Measurements from ENCODE around the gene FAM3A.
"Not testable (repeated sequence)": the region's sequence is repeated elsewhere in the genome, so short reads cannot be mapped to it uniquely, and the experiment has no call there.

Gene FAM3A

DNA sequence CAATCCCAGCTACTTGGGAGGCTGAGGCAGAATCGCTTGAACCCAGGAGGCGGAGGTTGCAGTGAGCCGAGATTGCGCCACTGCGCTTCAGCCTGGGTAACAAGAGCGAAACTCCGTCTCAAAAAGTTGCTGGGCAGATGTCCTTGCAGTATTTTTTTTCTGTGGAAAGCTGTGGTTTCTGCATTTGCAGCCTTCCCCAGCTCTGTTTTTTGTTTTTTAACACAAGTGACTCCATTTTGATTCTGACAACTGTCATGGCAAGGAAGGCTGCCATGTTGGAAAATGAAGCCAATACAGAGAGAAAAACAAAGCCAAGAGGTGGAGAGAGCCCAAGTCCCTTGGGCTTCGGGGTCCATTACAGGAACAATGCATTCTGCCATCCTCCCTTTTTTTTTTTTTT is 13.9 kb downstream of the FAM3A start:
- no peak for DNase-seq

DNA sequence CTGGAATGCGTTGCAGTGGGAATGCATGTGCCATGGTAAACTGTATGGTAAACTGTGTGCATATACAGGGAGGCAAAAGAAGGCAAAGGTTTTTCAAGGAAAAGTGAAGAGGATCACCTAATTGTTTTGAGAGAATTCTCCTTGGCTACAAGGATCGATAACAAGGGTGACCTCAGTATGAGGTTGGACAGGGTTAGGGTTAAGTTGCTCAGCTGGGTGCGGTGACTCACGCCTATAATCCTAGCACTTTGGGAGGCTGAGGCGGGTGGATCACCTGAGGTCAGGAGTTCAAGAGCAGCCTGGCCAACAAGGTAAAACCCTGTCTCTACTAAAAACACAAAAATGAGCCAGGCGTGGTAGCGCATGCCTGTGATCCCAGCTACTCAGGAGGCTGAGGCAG is 14.6 kb downstream of the FAM3A start:
- not testable (repeated sequence) for DNase-seq

DNA sequence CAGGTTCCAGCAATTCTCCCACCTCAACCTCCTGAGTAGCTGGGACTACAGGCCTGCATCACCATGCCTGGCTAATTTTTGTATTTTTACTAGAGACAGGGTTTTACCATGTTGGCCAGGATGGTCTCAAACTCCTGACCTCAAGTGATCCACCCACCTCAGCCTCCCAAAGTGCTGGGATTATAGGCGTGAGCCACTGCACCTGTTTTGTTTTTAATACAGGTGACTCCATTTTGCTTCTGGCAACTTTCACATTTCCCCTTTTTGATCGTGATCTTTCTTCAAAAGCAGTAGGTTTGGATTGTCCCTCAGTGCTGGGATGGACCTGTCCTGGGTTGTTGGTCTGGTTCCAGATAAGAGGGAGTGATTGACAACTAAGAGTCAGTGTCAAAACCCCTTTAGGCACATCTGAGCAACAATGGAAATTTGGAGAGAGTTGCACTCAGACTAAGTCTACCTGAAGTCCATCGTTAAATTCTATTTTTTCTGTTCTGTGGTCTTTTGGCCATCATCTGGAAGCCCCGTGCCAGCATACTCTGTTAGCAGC is 19.4 kb downstream of the FAM3A start:
- DNase-seq, result not testable (repeated sequence)

DNA sequence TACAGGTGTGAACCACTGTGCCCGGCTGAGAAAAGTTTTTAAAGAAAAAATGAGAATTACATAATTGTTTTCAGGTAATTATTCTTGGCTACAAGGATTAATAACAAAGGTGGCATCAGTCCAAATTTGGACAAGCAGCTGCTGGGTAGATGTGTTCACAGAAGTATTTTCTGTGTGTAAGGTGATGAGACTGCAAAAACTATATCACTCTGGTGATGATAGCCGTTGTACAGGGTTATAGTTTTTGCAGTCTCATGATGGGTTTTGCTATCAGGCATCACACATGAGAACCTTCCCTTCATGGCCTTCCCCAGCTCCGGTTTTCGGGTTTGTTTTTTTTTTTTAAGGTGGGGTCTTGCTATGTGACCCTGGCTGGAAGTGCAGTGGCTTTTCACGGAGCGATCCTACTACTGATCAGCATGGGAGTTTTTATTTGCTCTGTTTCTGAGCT is 20.5 kb downstream of the FAM3A start:
- DNase-seq, result no peak

DNA sequence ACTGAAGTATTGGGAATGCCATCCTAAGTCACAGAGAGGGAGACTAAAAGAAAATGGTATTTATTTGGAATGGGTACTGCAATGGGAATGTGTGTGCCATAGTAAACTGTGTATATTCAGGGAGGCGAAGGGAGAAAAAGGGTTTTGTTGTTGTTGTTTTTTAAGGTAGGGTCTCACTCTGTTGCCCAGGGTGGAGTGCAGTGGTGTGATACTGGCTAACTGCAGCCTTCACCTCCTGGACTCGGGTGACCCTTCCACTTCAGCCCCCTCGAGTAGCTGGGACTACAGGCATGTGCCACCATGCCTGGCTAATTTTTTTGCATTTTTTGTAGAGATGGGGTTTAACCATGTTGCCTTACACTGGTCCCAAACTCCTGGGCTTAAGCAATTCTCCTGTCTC is 21.3 kb downstream of the FAM3A start:
- no peak for DNase-seq

DNA sequence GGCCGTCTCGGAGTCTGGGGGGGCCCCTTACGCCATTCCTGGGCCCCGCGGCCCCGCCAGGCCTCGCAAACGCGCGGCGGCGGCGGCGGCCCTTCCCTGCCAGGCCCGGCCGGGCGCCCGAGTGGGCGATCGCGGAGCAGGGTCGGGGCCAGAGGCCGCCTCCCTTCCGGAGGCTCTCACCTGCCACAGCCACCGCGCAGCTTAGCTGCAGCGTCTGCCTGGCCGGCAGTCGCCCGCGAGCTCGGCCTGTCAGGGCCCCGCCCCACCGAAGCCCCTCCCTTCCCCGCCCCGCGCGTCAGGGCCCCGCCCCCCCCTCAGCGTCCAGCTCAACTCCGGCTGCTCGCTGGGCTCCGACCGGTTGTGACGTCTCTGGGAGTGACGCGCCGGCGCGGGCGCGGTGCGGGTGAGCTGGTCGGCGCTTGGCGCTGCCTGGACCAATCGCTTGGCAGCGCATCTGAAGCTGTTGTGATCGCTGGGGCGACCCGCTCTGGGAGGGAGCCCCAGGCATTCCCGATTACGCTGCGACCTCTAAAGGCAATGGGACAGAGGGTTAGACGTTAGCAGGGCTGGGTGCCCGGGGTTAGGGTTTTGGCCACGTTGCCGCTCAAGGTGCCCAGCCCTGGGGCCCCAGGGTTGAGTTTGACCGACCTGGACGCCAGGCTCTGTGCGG is 25.5 kb downstream of the FAM3A start, which contains the start of gene SLC10A3:
Gene SLC10A3, minus strand, starts transcription at position 216 of the 670 bp plus-strand sequence. CDS start 1,689 bp downstream, outside the sequence.
- DNase-seq, result peak; percentile 71

DNA sequence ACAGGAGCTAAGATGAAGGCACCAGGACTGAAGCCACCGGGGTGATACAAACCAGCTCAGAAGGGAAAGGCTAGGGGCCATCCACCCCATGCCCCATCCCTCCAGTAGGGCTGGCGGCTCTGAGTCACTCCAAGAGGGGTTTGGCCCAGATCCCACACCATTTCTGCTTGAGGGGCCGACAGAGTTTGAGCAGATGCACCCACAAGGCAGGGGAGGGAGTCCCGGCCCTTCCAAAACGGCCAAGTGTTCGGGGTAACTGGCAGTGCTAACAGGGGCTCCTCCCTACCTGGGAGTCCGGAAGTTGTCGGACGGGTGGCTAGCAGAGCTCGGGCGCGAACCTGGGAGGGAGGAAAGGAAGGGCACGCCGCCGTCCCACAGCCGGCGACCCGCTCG is 26.0 kb downstream of the FAM3A start:
- no peak for DNase-seq

DNA sequence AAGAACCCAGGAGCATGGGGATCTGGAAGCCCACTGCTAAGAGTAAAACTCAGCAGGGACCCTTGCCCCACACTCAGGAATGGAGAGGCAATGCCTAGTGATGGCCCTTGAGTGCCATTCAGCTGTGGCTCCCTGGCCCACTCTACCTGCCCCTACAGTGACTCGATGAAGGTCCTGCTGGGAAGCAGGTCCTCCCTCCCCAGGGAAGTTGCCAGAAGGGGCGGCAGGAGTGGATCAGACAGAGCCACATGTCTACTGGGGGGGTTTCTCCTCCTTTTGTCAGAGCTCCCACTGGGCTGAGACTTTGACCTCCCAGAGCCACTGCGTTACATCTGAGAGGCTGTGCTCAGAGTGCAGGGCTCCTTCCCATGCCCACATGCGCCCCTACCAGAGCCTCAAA is 26.9 kb downstream of the FAM3A start:
- no peak for DNase-seq

DNA sequence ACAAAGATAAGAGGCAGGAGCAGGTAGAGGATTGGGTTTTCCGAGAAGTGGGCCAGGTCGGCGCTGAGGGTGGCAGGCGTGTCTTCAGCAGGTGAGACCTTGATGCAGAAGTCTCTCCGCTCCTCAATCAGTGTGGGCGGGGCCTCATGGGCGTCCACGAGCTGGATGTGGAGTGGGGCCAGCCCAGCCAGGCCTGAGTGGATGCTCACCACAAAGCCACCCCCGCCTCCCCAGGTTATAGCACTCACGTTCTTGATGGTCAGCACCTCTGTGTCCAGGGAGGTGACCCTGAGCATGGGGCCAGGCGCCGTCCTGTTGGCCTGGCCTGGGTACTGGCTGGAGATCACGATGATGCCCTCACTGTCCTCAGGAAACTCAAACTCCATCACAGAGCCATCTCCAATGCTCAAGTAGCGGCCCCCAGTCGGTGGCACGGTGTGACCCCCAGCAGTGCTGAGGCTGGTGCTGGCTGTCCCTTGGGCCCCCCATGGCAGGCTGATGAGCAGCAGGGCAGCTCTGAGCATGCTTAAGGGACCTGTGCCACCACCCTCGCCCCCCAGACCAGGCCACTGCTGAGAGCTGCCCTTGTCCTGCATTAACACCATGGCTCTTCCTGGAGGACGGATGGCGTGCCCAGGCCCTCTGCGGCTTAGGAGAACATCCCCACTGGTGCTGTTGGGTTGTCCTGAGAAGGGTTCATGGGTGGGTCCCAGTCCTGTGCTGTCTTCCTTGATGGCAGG is 27.5 kb downstream of the FAM3A start:
- no peak for DNase-seq

DNA sequence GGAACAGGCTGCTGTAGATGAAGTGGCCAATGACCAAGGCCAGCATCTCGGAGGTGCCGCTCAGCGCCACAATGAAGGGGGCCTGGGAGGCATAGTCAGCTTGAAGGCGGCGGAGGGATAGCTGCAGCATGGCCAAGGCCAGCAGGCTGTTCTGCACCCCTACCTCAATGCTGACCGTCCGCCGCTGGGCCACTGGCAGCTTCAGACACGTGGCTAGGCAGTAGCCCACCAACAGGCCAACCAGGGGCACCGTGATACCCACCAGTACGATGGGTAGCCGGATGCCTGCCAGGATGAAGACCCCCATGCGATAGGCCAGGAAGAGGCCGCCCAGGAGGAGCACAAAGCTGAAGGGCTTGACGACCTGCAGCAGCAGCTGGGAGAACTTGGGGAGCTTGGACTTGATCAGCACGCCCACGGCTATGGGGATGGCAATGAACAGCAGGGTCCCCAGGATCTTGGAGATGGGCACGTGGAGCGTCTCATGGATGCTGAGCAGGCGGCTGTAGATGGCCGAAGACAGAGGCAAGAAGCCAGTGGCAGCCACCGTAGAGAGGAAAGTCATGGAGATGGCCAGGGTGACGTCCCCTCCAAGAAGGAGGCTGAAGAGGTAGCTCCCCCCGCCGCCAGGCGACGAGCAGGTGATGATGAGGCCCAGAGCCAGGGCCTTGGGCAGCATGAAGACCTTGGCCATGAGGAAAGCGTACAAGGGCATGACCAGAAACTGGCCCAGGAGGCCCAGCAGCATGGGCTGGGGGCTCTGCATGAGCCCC is 28.3 kb downstream of the FAM3A start:
- DNase-seq, result no peak

DNA sequence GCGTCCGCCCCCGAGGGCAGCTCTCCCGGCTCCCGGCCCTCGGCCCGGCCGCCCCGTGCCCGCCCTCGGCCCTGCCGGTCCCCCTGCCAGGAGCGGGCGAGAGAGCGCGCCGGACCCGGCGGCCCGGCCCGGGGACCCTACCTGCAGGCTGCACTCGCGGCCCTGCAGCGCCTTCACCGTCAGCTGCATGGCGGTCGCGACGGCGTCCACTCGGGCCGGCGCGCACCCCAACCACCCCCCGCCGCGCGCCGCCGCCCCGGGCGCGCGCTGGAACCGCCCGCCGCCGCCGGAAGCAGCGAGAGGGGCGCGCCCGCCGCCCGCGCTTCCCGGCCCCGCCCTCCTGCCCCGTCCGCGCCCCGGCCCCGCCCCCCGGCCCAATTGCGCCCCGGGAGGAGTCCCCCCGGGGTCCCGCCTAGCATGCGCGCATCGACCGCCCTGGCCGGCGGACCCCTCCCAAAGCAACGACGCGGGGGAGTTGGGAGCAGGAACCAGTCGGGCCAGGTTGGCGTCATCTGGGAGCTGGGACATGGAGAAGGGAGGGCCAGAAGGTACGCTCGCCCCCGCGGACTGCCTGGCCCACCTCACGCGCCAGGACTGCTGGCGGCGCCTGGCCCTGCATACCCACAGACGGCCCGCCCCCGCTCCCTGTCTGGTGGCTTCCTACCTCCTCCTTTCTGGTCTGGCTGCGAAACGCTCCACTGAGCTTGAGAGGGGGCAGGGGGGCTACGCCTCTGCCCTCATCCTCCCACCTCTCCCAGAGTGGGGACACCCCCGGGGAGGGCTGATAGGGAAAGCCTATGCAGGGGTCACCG is 29.4 kb downstream of the FAM3A start, which contains the start of gene UBL4A:
Gene UBL4A, minus strand, starts transcription at position 220 of the 812 bp plus-strand sequence. Its CDS starts 31 bp downstream, at position 189.
- peak; percentile 37 for DNase-seq

DNA sequence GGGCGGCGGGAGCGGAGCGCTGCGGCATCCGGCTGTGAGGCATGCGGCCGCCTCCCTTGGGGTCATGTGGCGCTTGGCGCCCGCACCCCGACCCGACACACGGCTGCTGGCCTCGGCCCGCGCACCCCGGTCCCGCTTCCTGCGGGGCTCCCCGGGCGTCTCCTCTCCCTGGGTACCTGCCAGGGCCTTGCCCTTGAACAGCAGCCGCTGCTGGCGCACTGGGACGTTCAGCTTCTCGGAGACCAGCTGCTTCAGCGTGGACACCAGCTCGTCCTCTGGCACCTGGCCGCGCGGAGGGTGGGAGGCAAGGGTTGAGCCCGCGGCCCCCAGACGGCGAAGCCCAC is 30.0 kb downstream of the FAM3A start:
- DNase-seq, result no peak

DNA sequence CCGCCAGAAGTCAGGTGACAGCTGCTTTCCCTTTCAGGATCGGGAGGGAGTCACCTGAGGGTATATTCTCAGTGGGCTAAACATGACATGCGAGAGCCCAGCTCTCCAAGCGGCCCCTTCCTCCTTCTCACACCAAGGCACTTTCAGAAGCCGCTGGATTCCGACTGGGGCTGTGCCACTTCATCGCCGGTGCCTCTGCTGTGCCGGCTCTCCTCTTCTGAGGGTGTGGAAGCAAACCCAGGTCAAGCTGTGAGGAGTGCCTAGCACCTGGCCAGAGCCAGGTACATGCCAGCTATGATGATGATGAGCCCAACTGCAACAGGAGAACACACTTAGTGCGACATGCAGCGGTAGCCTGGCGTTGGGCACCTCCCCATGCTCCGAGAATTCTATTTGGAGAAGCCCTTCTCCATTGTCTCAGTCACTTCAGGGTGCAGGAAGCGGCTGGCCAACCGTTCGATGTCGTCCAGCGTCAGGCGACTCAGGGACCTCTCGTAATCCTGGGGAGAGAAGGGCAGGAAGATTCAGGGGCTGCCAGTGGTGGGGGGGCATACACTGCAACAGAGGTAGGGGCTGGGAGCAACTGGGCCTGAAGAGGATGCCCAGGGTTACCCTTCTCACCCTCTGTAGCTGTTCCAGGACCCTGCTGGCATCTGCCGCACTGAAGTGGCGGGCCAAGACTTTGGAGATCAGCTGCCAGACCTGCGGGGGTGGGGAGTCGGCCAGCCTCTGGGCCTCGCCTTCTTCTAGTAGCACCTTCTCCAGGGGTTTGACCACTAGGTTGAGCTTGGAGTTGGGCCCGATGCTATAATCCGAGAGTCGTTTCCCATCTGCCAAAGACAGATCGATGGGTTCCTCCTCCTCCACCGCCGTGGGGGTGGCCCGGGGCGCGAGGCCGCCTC is 30.6 kb downstream of the FAM3A start:
- DNase-seq, result no peak

DNA sequence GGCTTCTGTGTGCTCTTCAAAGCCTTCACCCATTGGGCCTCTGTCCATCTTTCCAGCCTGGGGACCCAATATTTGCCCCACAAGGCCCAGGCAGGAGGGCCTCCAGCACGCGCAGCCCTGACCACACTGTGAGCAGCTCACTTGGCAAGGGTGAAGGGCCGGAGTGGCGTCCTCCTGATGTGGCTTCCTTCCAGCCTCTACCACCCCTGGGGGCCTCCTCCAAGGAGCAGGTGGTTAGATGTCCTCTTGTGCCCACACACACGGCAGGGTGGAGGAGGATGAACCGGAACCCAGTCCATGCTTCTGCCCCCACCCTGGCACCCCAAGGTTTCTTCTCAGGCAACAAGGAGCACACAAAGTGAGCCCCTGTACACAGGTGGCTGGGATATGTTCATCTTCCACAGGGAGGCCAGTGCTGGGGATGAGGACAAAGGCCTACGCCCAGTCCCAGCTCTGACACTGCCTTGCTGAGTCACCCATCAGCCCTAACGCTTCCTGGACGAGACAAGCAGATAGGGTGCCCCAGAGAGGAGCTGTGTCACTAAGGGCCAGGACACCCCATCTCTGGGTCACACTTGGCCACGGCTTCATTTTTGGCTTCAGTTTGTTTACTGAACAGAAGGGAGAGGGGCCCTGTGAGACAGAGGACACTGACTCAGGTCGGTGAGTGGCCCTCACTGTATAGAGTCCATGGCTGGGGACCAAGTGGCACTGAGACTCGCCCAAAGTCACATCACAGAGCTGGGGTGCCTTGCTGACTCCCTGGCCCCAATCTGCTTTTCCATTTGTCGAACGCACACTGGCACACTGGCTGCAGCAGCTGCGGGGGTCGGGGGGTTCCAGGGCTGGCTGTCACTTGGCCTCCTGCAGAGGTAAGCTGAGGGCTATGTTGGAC is 31.5 kb downstream of the FAM3A start:
- no peak for DNase-seq

DNA sequence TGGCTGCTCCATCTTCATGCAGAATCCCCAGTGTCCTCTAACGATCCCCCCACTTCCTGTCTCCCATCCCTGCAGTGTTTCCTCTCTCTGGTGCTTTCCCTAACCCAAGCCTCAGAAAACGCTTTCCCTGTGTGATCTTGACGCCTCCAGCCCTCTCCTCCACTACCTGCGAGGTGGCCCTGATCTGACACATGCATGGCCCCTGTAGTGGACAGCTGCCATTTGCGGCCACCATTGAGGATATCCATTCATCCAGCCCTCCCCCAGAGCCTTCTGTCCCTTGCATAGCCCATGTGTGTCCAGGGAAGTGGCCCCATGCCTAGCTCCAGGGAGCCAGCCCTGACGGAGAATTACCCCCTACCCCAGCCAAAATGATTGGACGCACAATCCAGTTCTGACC is 32.7 kb downstream of the FAM3A start:
- no peak for DNase-seq

DNA sequence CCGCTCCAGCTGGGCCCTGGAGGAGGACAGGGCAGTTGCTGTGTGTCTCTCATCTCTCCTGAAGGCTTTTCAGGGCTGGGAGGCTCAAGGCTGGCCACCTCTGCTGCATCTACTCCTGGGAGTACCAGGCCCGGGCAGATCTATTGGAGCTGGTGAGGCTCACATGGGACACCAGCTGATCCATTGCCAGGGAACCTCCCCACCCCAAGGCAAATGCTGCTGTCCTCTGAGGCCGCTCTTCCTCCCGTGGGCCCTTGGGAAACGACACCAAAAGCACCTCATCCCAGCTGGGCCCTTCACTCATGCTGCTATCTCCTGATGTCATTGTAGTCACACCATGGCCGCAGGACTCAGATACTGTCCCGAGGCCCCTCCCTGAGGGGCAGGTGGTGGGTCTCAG is 33.2 kb downstream of the FAM3A start:
- DNase-seq, result no peak

DNA sequence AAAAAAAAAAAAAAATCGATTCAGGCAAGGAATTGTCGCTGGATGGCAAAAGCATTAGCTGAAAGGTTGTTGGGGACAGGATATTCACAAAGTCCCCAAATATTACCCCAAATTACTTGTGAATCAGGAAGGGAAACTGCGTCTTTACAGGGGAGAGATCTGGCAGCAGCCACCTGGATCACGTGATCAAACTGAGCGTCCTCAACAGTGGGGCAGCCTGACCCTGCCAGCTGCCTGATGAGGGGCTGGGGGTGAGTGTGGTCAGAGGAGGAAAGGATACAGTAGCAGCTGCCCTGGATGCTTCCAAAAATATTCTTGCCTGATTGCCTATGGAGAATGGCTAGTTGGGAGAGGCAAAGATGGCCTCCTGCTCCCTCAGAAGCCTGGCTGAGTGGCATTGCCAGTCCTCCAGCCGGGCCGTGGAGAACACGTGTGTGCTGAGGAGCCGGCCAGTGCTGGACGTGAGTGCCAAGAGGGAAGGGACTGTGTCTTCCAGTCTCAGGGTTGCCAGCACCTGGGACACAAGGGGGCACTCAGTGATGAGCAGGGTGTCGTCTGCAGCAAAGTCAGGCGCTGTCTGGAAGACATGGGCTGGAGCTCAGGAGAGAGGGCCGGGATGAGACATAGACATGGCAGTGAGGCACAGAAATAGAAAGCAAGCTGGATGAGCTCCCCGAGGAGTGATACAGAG is 34.0 kb downstream of the FAM3A start:
- DNase-seq, result no peak

DNA sequence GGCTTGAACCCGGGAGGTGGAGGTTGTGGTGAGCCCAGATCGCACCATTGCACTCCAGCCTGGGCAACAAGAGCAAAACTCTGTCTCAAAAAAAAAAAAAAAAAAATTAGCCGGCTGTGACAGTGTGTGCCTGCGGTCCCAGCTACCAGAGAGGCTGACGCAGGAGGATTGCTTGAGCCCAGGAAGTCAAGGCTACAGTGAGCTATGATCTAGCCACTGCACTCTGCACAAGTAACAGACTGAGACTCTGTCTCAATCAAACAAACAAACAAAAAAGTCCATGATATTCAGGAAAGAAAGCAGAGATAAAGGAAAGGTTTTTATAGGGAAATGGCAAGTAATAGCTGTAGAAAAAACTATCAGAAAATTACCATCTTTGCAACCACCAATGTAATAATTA is 34.8 kb downstream of the FAM3A start:
- no peak for DNase-seq

DNA sequence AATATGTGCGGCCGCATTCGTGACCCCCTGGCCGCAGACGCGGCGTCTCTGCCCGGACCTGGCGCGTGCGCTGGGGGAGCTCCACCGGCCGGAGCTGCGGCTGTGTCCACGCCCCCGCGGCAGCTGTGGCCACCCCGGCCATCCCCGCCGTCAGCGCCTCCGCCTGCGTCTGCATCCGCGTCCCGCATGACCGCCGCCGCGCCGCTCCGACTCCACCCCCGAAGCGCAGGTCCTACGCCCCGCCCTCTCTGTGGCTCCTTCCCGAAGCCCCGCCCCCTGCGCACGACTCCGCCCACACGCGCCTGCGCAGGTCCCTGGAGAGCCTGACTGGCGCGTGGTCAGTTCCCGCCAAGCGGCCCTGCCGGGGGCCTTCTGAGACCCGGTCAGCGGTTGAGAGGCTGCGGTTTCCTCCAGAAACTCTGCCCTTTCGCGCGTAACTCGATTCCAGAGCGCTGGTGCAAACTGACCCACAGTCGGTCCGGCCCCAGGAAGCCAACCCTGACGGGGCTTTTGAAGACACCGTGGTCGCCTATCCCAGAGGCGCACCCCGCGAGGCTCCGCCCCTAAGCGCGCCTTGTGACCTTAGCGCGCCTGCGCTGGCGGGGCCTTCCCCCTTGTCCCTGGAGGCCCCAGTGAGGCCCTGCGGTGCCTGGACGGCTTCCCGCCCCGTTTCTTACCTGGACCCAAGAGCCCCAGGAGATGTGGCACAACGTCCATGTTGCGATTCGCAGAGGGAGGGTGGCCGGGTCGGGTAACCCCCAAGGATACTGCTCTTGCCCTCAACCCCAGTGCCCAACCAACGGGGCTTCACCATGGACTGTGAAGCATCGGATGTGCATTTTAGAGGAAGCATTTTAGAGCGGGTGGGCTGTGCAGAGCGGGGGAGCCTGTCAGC is 37.1 kb downstream of the FAM3A start, which contains the start of gene LAGE3:
Gene LAGE3, minus strand, starts transcription at position 554 of the 895 bp plus-strand sequence. Its CDS starts 366 bp downstream, at position 188.
- DNase-seq, result peak; percentile 35
